IPS-18c (cell line): ENCODE data around the gene MVK.

Experiments used
- H3K4me3 ChIP-seq: 2 replicates; pipeline ENCODE4 v1.7.0; 2013; ENCODE audit warnings: low read depth, mild to moderate bottlenecking, low read length, moderate library complexity; ENCODE audit not compliant: insufficient read depth
- H3K9me3 ChIP-seq: one replicate; pipeline ENCODE4 v1.6.1; 2013; ENCODE audit warnings: mild to moderate bottlenecking, low read length, moderate library complexity; ENCODE audit not compliant: control insufficient read depth, insufficient read depth

The MVK gene

DNA sequence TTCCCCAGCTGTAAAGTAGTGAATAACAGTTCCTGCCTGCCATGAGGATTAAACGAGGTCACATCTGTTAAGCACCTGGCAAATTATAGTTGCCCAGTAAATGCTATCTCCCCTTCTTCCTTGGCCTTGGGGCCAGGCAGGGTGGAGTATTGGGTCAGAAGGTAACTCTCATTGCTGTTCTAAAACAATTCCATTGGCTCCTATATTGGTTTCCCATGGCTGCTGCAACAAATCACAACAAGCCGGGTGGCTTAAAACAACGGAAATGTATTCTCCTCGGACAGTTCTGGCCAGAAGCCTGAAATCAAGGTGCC lies 32.2 kb upstream of the MVK start:
- H3K9me3 ChIP-seq = no peaks in the 10 kb centered on the region
- H3K4me3 ChIP-seq = no peak overlapping the region

DNA sequence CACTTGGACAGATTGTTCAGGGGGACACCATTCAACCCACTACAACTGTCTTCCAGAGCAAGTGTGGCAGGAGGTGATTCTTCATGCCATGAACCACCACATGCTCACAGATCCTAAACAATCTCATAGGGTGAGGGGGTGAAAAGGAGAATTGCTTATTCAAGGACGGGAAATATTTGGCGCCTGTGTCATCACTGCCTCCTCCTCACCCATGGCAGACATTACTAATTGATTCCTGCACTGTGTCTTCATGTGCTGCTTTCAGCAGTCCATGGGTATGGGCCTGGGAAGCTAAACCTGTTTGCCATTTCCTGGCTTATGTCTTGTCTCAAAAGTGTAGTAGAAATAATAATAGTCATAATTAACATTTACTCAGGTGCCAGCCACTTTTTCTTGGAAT lies 31.6 kb upstream of the MVK start:
- no peak overlapping the region; the same call in 1 of the 2 replicates for H3K4me3 ChIP-seq
- no peaks in the 10 kb centered on the region for H3K9me3 ChIP-seq

- no peaks in the 10 kb centered on the region for H3K9me3 ChIP-seq
These were observed 30.7 kb upstream of the MVK start for GRCh38 chr12:109542876-109543275.

DNA sequence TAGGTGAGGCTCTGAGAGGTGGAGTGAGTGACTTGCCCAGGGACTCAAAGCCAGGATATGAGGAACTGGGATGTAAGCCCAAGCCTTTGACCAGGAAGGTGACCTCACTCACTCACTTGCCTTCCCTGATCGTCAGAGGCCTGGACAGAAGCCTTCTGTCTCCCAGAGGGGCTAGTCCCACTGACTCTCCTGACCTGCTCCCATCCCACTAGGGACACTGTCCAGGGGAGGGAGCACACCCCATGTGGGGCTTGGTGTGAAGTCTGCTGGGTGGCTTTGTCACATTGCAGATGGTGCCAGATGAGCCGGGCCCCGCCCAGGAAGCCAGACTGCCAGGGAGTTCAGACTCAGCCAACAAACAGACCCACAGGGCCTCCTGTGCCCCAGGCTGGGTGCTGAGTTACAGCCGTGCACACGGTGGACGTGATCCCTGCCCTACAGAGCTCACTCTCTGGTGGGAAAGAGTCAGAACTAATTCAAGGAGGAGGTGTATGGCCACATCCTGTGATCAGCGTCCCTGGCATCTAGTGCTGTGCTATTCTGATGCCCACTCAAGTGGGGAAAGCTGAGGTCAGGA lies 28.6 kb upstream of the MVK start:
- no peak overlapping the region for H3K4me3 ChIP-seq
- H3K9me3 ChIP-seq = no peaks in the 10 kb centered on the region

More at GRCh38 chr12:109542876-109543275, 30.7 kb upstream of the MVK start:
- H3K4me3 ChIP-seq = no peak overlapping the region

DNA sequence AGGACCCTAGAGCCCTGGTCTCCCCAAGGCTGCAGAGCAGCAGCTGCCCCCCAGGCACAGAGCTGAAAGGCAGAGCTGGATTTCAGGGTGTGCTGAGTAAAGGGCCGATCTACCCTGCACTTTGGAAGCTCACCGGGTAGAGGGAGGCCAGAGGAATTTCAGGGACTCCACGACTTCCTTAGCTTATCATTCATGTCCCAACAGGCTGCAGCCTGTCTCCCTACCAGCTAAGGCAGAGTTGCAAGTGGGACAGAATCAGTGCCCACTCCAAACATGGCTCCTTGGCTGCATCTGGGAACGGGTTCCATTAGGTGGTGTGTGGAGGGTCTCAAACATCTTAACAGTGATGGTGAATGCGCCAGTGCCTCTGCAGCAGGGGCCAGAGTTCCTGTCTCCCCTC lies 27.8 kb upstream of the MVK start:
- no peaks in the 10 kb centered on the region for H3K9me3 ChIP-seq
- no peak overlapping the region for H3K4me3 ChIP-seq

DNA sequence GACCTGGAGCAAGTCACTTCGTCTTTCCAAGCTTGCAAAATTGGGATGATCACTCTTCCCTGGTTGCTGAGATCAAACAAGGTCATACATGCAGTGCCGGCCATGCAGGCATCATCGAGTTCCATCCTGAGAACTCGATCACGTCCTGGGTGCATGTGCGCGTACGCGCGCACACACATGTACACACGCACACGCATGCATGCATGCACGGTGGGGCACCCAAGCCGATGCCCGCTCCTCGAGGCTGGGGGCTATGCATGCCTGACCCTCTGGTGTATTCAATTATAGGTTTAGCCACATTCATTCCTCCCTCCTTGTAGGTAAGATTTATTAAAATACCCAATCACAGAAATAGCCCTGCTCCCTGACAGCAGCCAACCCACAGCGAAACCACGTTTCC lies 26.3 kb upstream of the MVK start:
- H3K9me3 ChIP-seq = no peaks in the 10 kb centered on the region
- H3K4me3 ChIP-seq = no peak overlapping the region

DNA sequence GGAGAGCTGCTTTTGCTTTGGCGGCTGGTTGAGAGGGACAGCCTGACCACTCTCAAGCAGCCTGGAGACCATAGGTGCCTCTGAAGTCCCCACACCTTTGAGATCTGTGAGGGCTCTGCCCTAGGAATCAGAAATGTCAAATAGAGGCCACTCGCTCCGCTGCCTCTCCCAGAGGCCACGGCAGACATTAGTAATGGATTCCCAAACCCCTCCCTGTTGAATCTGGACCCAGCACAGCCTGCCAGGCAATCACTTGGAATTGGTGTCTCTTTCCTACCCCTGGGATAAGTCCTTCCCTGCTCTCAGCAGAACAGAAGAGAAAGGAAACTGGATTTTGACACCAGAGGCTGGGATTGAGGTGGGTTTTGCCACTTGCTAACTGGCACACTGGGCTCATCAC lies 25.3 kb upstream of the MVK start:
- Histone ChIP-seq H3K4me3 (no peak overlapping the region), H3K9me3 (no peaks in the 10 kb centered on the region)

DNA sequence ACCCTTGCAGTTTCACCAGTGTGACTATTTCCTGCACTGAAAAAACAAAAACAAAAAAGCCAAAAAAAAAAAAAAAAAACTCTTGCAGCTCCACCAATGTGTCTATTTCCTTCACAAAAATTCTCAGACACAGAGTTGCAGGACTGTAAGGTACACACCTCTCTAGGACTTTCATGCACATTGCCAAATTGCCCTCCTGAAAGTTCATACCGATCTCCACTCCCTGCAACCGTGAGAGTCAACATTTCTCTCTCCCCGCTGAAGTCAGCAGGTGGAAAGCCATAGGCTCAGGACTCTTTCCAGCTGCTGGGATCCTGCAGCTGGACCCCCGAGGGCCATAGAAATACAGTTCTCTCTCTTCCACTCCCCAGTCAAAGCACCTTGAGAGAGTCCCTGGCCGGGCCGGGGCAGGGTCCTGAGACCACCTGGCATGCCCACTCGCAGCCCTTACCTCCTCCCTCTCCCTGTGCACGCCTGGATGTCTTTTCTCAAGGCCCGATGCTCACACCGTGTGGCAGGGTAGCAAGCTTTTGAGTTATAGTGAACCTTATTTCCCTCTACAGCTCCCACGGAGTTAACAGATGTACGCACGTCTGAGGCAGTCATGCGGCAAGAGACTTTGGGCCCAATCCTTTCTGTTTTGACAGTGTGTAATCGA lies 23.9 kb upstream of the MVK start:
- H3K9me3 ChIP-seq = no peaks in the 10 kb centered on the region
- no peak overlapping the region for H3K4me3 ChIP-seq

- H3K4me3 ChIP-seq = no peak overlapping the region
These were observed 23.3 kb upstream of the MVK start for GRCh38 chr12:109550281-109550680.

DNA sequence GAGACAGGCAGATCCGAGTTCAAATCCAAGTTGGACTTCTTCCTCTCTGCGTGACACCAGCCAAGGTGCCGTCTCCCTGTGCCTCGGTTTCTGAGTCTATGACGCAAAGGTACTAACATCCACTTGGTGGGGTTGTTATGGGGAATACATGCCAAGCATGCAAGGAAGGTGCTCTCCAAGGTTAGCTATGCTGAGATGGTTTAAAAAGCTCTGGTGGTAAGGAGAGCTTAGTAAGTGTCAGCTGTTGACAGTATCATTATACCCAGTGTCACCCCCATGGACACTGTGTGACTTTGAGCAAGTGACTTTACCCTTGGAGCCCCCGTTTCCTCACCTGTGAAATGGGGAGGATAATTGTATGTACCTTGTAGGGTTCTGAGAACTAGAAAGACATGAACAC lies 22.5 kb upstream of the MVK start:
- no peak overlapping the region for H3K4me3 ChIP-seq
- no peaks in the 10 kb centered on the region for H3K9me3 ChIP-seq

More at GRCh38 chr12:109550281-109550680, 23.3 kb upstream of the MVK start:
- H3K9me3 ChIP-seq = no peaks in the 10 kb centered on the region

DNA sequence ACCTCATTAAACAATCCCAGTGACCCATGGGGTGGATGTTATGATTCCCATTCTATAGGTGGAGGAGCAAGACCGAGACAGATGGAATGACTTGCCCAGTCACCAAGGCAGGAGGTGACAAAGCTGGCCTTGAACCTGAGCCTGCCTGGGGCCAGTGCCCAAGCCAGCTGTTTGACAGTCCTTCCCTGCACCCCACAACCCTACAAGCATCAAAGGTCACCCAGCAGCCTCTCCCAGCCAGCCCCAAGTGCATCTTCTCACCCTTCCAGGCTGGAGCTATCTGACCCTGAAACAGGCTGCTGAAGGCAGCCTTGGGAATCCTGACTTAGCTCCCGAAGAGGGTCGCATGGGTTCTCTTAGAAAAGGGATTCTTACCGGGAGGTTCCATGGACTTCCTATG lies 20.6 kb upstream of the MVK start:
- no peaks in the 10 kb centered on the region for H3K9me3 ChIP-seq
- no peak overlapping the region for H3K4me3 ChIP-seq

GRCh38 chr12:109553483-109553882 lies 20.1 kb upstream of the MVK start:
- Histone ChIP-seq H3K9me3 (no peaks in the 10 kb centered on the region), H3K4me3 (no peak overlapping the region)

- Histone ChIP-seq H3K4me3 (no peak overlapping the region), H3K9me3 (no peaks in the 10 kb centered on the region)
These were observed 19.6 kb upstream of the MVK start for GRCh38 chr12:109553906-109554500.

DNA sequence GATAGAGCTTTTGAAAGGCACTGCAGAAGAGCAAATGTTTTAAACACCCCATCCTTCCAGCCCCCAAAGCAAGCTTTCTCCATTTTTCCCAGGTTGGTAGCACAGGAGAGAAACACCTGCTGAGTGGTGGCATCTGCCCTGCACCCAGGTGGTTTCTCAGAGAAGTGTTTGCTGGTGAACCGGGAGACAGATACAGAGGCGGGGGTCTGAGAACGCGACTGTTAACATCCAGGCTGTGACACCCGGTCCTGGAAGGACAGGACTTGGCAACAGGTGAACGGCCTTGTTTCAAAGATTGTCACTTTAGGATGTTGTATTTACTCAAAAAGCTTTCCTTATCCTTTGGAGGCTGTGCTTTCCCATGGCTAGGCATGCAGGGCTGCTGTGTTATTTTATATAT lies 18.8 kb upstream of the MVK start:
- H3K4me3 ChIP-seq = no peak overlapping the region

GRCh38 chr12:109555431-109556315 lies 17.9 kb upstream of the MVK start:
- no peak overlapping the region for H3K4me3 ChIP-seq
- no peaks in the 10 kb centered on the region for H3K9me3 ChIP-seq

More for the DNA sequence above, 18.8 kb upstream of the MVK start:
- H3K9me3 ChIP-seq = no peaks in the 10 kb centered on the region

DNA sequence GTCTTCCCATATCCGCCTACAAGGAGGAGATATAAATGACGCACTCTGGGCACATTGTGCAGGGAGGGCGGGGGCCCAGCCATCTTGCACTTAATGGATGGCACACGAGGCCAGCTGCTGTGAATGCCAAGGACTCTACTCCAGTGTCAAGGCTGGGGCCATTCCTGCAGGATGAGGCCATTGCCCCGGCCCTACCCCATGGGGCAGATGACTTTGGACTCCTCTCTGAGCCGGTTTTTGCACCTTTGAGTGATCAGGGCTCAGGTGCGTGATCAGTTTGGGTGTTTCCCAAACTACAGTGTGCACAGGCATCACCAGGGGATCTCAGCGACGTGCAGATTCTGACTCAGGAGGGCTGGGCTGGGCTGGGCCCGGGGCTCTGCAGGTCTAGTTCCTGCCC lies 16.4 kb upstream of the MVK start:
- H3K4me3 ChIP-seq = no peak overlapping the region
- no peaks in the 10 kb centered on the region for H3K9me3 ChIP-seq

DNA sequence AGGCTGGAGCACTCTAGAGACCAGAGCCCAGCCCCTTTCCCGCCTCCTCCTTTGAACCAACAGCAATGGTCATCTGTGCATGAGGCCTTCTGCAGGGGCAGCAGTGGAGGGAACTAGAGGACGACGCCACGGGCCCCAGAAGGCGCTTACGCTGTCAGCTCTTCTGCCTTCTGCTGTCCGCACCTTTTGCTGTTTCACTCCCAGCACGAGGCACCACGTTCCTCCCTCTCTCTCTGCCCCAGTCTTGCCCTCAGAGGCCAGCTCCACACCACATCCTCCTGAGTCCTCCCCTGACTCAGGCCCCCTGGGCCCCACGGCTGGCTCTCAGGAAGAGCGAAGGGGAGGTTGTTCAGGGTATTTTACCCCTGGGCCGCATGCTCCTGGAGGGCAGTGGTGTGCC lies 15.8 kb upstream of the MVK start:
- no peaks in the 10 kb centered on the region for H3K9me3 ChIP-seq
- no peak overlapping the region for H3K4me3 ChIP-seq
